Psoas muscle (tissue), 8 donors: ENCODE measurements around the gene TMEM8B. TPM values are rescaled to one million over a fixed set of nuclear protein-coding genes. Genes with fewer than 3 reads are reported as not detected.

Experiments
- ATAC-seq, 4 donors: fragments of 200-7000 bp; cut with Tn5 transposase; one replicate each; pipeline ENCODE4 v1.9.1; 2020; ENCODE audit warnings: moderate library complexity in 3 of 4, mild to moderate bottlenecking in 2 of 4
- DNase-seq, 2 donors: peaks; one replicate each; pipeline ENCODE4 v3.0.0-alpha.2; 2020
- H3K27ac ChIP-seq: fragments of 200-600 bp; one replicate; pipeline ENCODE4 v1.8.0; 2022
- H3K27me3 ChIP-seq, 3 donors: fragments of 200-600 bp in 1 of 3; one replicate each; pipeline versions ENCODE4 v1.6.1 to v1.8.0; 2013 to 2022; ENCODE audit warnings: low read length in 2 of 3, mild to moderate bottlenecking in 2 of 3, moderate library complexity in 1 of 3; ENCODE audit not compliant: insufficient read depth in 3 of 3
- H3K36me3 ChIP-seq, 2 donors: fragments of 200-600 bp in 1 of 2; one replicate each; pipeline versions ENCODE4 v1.6.1 to v1.8.0; 2013 to 2022; ENCODE audit warnings: low read depth in 1 of 2, mild to moderate bottlenecking in 1 of 2, moderate library complexity in 1 of 2; ENCODE audit not compliant: insufficient read depth in 1 of 2
- H3K4me1 ChIP-seq: fragments of 200-600 bp; one replicate; pipeline ENCODE4 v1.8.0; 2022
- H3K4me3 ChIP-seq: fragments of 200-600 bp; one replicate; pipeline ENCODE4 v1.8.0; 2022; ENCODE audit warnings: mild to moderate bottlenecking
- H3K9me3 ChIP-seq: fragments of 200-600 bp; one replicate; pipeline ENCODE4 v1.8.0; 2022
- CTCF ChIP-seq: fragments of 200-600 bp; IDR thresholded peaks from one replicate; pipeline ENCODE4 v1.8.0; 2022; ENCODE audit warnings: antibody characterized with exemption
- WGBS, 3 donors: extraction: QIAGEN DNeasy Blood & Tissue Kit; methylation state at CpG; one replicate each; pipeline versions ENCODE4 v1.1.6 to v1.1.7; 2013; 5-methylcytosine and 5-hydroxymethylcytosine counted together
- intact Hi-C, 2 donors: fragments of 100-400 bp; cut with DNase I; formaldehyde crosslinking; loops; one replicate each; pipeline versions ENCODE4 v1.11.0 to v1.14.2; 2022
- polyA plus RNA-seq, 3 donors: library from polyadenylated mRNA; stranded (reverse); fragments of 200-250 nt; gene quantifications; one replicate each; pipeline ENCODE4 v1.2.3, GENCODE V29; 2013
- total RNA-seq, 4 donors: library from RNA; stranded (reverse); fragmentation: NEBNext Ultra II Directional in 2 of 4; extraction: Animal tissue kit (Norgen Biotek cat#: 25700) in 2 of 4; gene quantifications; one replicate each; pipeline versions ENCODE4 v1.2.1 to v1.2.4, GENCODE V29; 2021 to 2023
- donor health status: healthy with polysubstance abuse.
- donor health status: DM: no; HTN: no; CAD: no; lungs with moderate emphysema.
- donor health status: Bipolar disorder and iron deficiency.
- donor health status: healthy.
- donor health status: DM: yes; HTN: yes; CAD: no.
- donor health status: DM: no; HTN: no; CAD: no.
- donor health status: DM: no; HTN: no; CAD: no.
- donor health status: DM: yes; HTN: yes; CAD: no.

The TMEM8B gene
- total and polyA plus RNA-seq, 7 donors, result 2.8 to 18.5 (median 8.9) TPM

GRCh38 chr9:35839926-35840325, 10.9 kb downstream of the TMEM8B start:
- no peak overlapping the region for H3K27ac ChIP-seq
- H3K9me3 ChIP-seq, result no peaks in the 10 kb centered on the region
- H3K4me3 ChIP-seq, result no peak overlapping the region
- DNase-seq (no peak), ATAC-seq (no peak)
- peaks cover 0 to 6% of the 10 kb centered on the region in 2 donors for H3K36me3 ChIP-seq
- H3K4me1 ChIP-seq, result peaks cover 19% of the 10 kb centered on the region
- 91 to 96% (median 94%) methylated on average over 5 of the region's 5 CpGs for WGBS, 3 donors
- intact Hi-C loops, result no loop called here
- no peak for TF ChIP-seq CTCF
- no peaks in the 10 kb centered on the region for H3K27me3 ChIP-seq

GRCh38 chr9:35840881-35841644, 12.0 kb downstream of the TMEM8B start:
- Histone ChIP-seq H3K9me3 (no peaks in the 10 kb centered on the region), H3K4me1 (peaks cover 15% of the 10 kb centered on the region), H3K27ac (no peak overlapping the region), H3K27me3 (no peaks in the 10 kb centered on the region), H3K4me3 (no peak overlapping the region), H3K36me3 (peaks cover 0 to 6% of the 10 kb centered on the region in 2 donors)
- TF ChIP-seq CTCF, result no peak
- ATAC-seq (no peak), DNase-seq (no peak)
- WGBS, 3 donors, result 90 to 92% (median 90%) methylated on average over 12 to 15 of the region's 15 CpGs
- intact Hi-C loops, result no loop called here

- ATAC-seq, result no peak
- Histone ChIP-seq H3K36me3 (peaks cover 0 to 10% of the 10 kb centered on the region in 2 donors), H3K9me3 (no peaks in the 10 kb centered on the region), H3K27me3 (no peaks in the 10 kb centered on the region), H3K27ac (no peak overlapping the region), H3K4me1 (peaks cover 15% of the 10 kb centered on the region), H3K4me3 (no peak overlapping the region)
- intact Hi-C loops, result no loop called here
- no peak for TF ChIP-seq CTCF
- 71 to 83% (median 75%) methylated on average over 5 of the region's 5 CpGs for WGBS, 3 donors
- DNase-seq, result no peak
Observed at GRCh38 chr9:35841645-35841900, 12.5 kb downstream of the TMEM8B start.

GRCh38 chr9:35842020-35842745, 13.2 kb downstream of the TMEM8B start:
- no peaks in the 10 kb centered on the region for H3K9me3 ChIP-seq
- H3K36me3 ChIP-seq, result peaks cover 0 to 16% of the 10 kb centered on the region in 2 donors
- intact Hi-C loops, result no loop called here
- DNase-seq (no peak), ATAC-seq (peak in 1 of 4 donors; percentile 8)
- no peak for TF ChIP-seq CTCF
- 91% methylated on average over 17 of the region's 17 CpGs for WGBS, 3 donors
- H3K4me3 ChIP-seq, result no peak overlapping the region
- H3K4me1 ChIP-seq, result peaks cover 19% of the 10 kb centered on the region
- no peak overlapping the region for H3K27ac ChIP-seq
- H3K27me3 ChIP-seq, result no peaks in the 10 kb centered on the region
